Smooth muscle cell (in vitro differentiated cells): ENCODE measurements around the gene PRKCH. TPM values are rescaled to one million over a fixed set of nuclear protein-coding genes. Genes with fewer than 3 reads are reported as not detected.

Experiments
- DNase-seq: peaks from one replicate; lab custom pipeline; 2025; ENCODE audit not compliant: unreplicated experiment; lab: John Stamatoyannopoulos, UW
- H2AFZ ChIP-seq: fragments of 200-600 bp; sonication (generic); 2 replicates; pipeline ENCODE4 v1.6.0; 2016; ENCODE audit warnings: antibody characterized with exemption, low read depth, mild to moderate bottlenecking
- H3F3A ChIP-seq: fragments of 200-600 bp; sonication (generic); 2 replicates; pipeline ENCODE4 v1.6.0; 2017; ENCODE audit warnings: antibody characterized with exemption, low read depth
- H3K27ac ChIP-seq: fragments of 200-600 bp; sonication (generic); 2 replicates; pipeline ENCODE4 v1.5.1; 2016; ENCODE audit warnings: low read depth, mild to moderate bottlenecking
- H3K27me3 ChIP-seq: fragments of 200-600 bp; sonication (generic); 2 replicates; pipeline ENCODE4 v1.6.1; 2016; ENCODE audit warnings: low read depth, mild to moderate bottlenecking
- H3K36me3 ChIP-seq: fragments of 200-600 bp; sonication (generic); 2 replicates; pipeline ENCODE4 v1.5.1; 2016; ENCODE audit warnings: low read depth
- H3K4me1 ChIP-seq: fragments of 200-600 bp; sonication (generic); 2 replicates; pipeline ENCODE4 v1.5.1; 2016; ENCODE audit warnings: low read depth
- H3K4me2 ChIP-seq: fragments of 200-600 bp; sonication (generic); 2 replicates; pipeline ENCODE4 v1.6.0; 2016; ENCODE audit warnings: mild to moderate bottlenecking
- H3K4me3 ChIP-seq: fragments of 200-600 bp; sonication (generic); 2 replicates; pipeline ENCODE4 v1.5.1; 2016; ENCODE audit warnings: mild to moderate bottlenecking
- H3K79me2 ChIP-seq: fragments of 200-600 bp; sonication (generic); 2 replicates; pipeline ENCODE4 v1.6.0; 2016; ENCODE audit warnings: low read depth, mild to moderate bottlenecking
- H3K9ac ChIP-seq: fragments of 200-600 bp; sonication (generic); 2 replicates; pipeline ENCODE4 v1.6.0; 2016; ENCODE audit warnings: low read depth
- H3K9me3 ChIP-seq: fragments of 200-600 bp; sonication (generic); replicated peaks from 2 replicates; pipeline ENCODE4 v1.5.1; 2016; ENCODE audit warnings: low read depth
- H4K20me1 ChIP-seq: fragments of 200-600 bp; sonication (generic); 2 replicates; pipeline ENCODE4 v1.6.0; 2016; ENCODE audit warnings: low read depth
- WGBS: methylation state at CpG from one replicate; pipeline ENCODE4 v1.1.7; 2016; ENCODE audit warnings: low lambda C conversion rate; 5-methylcytosine and 5-hydroxymethylcytosine counted together
- polyA plus RNA-seq: library from polyadenylated mRNA; unstranded; fragments of >200 nt; fragmentation: Nextera tagmentation; extraction: Ambion mirVana; gene quantifications from 2 replicates; pipeline ENCODE4 v1.2.1, GENCODE V29; 2016
- total RNA-seq: library from RNA; depleted of rRNA; stranded (reverse); fragments of >200 nt; gene quantifications from 2 replicates; pipeline ENCODE4 v1.2.3, GENCODE V29; 2014
- TF ChIP-seq, protein P1 (sequence below): fragments of 200-600 bp; sonication (generic); IDR thresholded peaks from 2 replicates; pipeline ENCODE4 v1.5.1; 2017; ENCODE audit warnings: borderline replicate concordance, mild to moderate bottlenecking, antibody characterized with exemption; ENCODE audit not compliant: insufficient read depth, poor library complexity, severe bottlenecking

The PRKCH gene
- total and polyA plus RNA-seq, 2 experiments from 2014 or later, result 1.5 to 7.6 TPM

DNA sequence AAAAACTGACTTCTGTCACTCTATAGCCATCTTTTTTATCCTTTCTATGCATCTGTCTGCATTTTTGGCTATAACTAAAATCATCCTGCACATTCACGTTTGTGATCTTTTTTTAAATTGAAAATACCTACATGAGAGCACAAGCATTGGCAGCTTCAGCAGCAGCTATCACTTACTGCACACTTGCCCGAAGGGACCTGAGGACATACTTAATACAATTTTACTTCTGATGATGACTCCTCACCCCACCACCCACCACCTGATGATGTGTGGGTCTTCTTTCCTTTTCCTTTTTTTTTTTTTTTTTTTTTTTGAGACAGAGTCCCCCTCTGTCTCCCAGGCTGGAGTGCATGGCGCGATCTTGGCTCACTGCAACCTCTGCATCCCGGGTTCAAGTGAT lies 160.3 kb downstream of the PRKCH start:
- H3K9ac ChIP-seq, result no peak overlapping the region
- H3K79me2 ChIP-seq, result no peaks in the 10 kb centered on the region
- H4K20me1 ChIP-seq, result no peaks in the 10 kb centered on the region
- H3K27me3 ChIP-seq, result no peaks in the 10 kb centered on the region
- no peaks in the 10 kb centered on the region for H3K36me3 ChIP-seq
- DNase-seq, result no peak
- H2AFZ ChIP-seq, result no peak overlapping the region
- no peaks in the 10 kb centered on the region for H3K9me3 ChIP-seq
- WGBS, result 94% methylated on average over 5 of the region's 5 CpGs
- H3F3A ChIP-seq, result no peaks in the 10 kb centered on the region
- TF ChIP-seq, protein P1, sequence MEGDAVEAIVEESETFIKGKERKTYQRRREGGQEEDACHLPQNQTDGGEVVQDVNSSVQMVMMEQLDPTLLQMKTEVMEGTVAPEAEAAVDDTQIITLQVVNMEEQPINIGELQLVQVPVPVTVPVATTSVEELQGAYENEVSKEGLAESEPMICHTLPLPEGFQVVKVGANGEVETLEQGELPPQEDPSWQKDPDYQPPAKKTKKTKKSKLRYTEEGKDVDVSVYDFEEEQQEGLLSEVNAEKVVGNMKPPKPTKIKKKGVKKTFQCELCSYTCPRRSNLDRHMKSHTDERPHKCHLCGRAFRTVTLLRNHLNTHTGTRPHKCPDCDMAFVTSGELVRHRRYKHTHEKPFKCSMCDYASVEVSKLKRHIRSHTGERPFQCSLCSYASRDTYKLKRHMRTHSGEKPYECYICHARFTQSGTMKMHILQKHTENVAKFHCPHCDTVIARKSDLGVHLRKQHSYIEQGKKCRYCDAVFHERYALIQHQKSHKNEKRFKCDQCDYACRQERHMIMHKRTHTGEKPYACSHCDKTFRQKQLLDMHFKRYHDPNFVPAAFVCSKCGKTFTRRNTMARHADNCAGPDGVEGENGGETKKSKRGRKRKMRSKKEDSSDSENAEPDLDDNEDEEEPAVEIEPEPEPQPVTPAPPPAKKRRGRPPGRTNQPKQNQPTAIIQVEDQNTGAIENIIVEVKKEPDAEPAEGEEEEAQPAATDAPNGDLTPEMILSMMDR, result no peak
- no peak overlapping the region for H3K4me3 ChIP-seq
- H3K4me2 ChIP-seq, result no peak overlapping the region
- H3K4me1 ChIP-seq, result peaks cover 11% of the 10 kb centered on the region
- peak overlapping the region; percentile 44 for H3K27ac ChIP-seq

DNA sequence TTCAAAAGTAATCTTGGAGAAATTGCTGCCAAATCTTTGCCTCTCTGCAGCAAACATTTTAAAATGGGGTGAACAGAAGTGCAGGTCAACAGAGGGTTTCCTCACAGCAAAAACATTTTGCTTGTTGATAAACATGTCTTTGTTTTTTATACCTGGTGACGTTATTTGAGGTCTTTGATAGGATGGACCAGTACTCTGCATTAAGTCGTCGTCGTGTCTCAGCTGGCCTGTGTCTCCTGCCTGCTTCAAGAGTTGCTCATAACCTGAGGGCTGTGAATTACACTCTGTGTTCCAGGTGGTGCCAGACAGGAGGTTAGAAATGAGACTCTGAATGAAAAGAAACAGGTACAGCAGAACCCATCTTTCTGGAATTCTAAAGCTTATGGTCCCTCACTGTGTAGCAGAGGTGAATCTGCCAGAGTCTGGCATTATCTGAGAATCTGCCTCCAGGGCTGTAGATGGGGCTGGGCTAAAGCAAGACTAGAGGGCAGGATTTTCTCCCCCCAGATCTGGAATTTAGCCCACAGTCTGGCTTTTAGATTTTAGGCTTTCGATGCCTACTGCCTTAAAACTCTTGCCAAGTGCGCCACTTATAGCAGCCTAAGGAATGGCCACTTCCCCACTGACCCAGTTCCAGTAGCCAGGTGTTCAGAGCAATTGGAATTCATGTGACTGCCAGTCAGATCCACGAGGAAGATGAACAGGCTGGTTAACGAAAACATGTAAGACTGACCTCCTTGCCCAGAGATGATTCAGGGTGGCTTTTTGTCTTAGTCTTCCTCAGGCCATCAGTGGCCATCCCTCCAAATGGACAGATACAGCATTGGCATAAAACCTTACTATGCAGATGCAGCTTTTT lies 161.2 kb downstream of the PRKCH start:
- 69% methylated on average over 8 of the region's 8 CpGs for WGBS
- H2AFZ ChIP-seq, result no peak overlapping the region
- TF ChIP-seq, protein P1, result no peak

DNA sequence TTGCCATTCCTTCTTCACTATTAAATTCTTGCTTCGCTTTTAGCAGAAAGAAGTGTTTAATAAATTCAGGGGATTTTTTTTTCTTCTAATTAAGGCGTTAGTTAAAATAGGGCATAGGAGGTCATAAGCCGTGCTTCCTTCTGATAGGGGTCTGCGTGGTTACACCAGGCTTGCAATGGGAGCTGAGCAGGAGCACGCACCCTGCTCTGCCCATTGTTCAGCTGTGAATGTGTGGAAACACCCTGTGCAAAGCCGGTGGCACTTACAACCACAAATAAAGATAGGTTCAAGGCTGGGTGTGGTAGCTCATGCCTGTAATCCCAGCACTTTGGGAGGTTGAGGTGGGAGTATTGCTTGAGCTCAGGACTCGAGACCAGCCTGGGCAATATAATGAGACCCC lies 162.1 kb downstream of the PRKCH start:
- H3K9me3 ChIP-seq, result no peaks in the 10 kb centered on the region
- no peak overlapping the region for H3K4me3 ChIP-seq
- peaks cover under 1% of the 10 kb centered on the region for H3F3A ChIP-seq
- no peak overlapping the region for H2AFZ ChIP-seq
- H3K4me1 ChIP-seq, result peaks cover 5% of the 10 kb centered on the region
- no peaks in the 10 kb centered on the region for H3K27me3 ChIP-seq
- TF ChIP-seq, protein P1, result no peak
- no peaks in the 10 kb centered on the region for H4K20me1 ChIP-seq
- DNase-seq, result no peak
- H3K9ac ChIP-seq, result no peak overlapping the region
- no peak overlapping the region for H3K4me2 ChIP-seq
- no peaks in the 10 kb centered on the region for H3K36me3 ChIP-seq
- H3K27ac ChIP-seq, result peak overlapping the region; percentile 44
- WGBS, result 90% methylated on average over 7 of the region's 7 CpGs
- H3K79me2 ChIP-seq, result no peaks in the 10 kb centered on the region

More for the DNA sequence above, 161.2 kb downstream of the PRKCH start:
- no peak overlapping the region for H3K9ac ChIP-seq
- no peaks in the 10 kb centered on the region for H3K79me2 ChIP-seq
- H3K4me2 ChIP-seq, result no peak overlapping the region
- H3K36me3 ChIP-seq, result no peaks in the 10 kb centered on the region
- H3K4me1 ChIP-seq, result peaks cover 5% of the 10 kb centered on the region
- no peaks in the 10 kb centered on the region for H3K27me3 ChIP-seq
- peak overlapping the region; percentile 44 for H3K27ac ChIP-seq
- no peaks in the 10 kb centered on the region for H4K20me1 ChIP-seq
- H3K4me3 ChIP-seq, result no peak overlapping the region
- no peaks in the 10 kb centered on the region for H3F3A ChIP-seq
- DNase-seq, result no peak
- no peaks in the 10 kb centered on the region for H3K9me3 ChIP-seq
